Trophoblast cell (in vitro differentiated cells and primary cell): Measurements from ENCODE around the gene ITPR1.

Experiments used
- DNase-seq, 2 donors: peaks; one replicate each; pipeline ENCODE4 v3.0.0-alpha.2; 2016
- H2AFZ ChIP-seq: 2 replicates; pipeline ENCODE4 v1.6.1; 2013; ENCODE audit warnings: low read length, moderate library complexity, mild to moderate bottlenecking; ENCODE audit not compliant: insufficient read depth, poor library complexity
- H2AK5ac ChIP-seq: 2 replicates; pipeline ENCODE4 v1.6.1; 2013; ENCODE audit warnings: mild to moderate bottlenecking, low read length
- H2BK120ac ChIP-seq: 2 replicates; pipeline ENCODE4 v1.6.1; 2013; ENCODE audit warnings: low read length, mild to moderate bottlenecking, moderate library complexity; ENCODE audit not compliant: insufficient read depth, poor library complexity
- H2BK12ac ChIP-seq: 2 replicates; pipeline ENCODE4 v1.6.1; 2013; ENCODE audit warnings: mild to moderate bottlenecking, low read length, moderate library complexity
- H2BK5ac ChIP-seq: 2 replicates; pipeline ENCODE4 v1.6.1; 2013; ENCODE audit warnings: low read length, low read depth, moderate library complexity, mild to moderate bottlenecking; ENCODE audit not compliant: poor library complexity
- H3K14ac ChIP-seq: 2 replicates; pipeline ENCODE4 v1.6.1; 2013; ENCODE audit warnings: mild to moderate bottlenecking, low read length
- H3K18ac ChIP-seq: 2 replicates; pipeline ENCODE4 v1.6.1; 2013; ENCODE audit warnings: mild to moderate bottlenecking, low read length
- H3K23ac ChIP-seq: 2 replicates; pipeline ENCODE4 v1.6.1; 2013; ENCODE audit warnings: low read length
- H3K27ac ChIP-seq: 2 replicates; pipeline ENCODE4 v1.5.1; 2013; ENCODE audit warnings: low read depth, mild to moderate bottlenecking, inconsistent platforms, low read length, moderate library complexity
- H3K27me3 ChIP-seq: 2 replicates; pipeline ENCODE4 v1.6.1; 2013; ENCODE audit warnings: inconsistent platforms, mild to moderate bottlenecking, low read length, moderate library complexity; ENCODE audit not compliant: insufficient read depth
- H3K36me3 ChIP-seq, 2 experiments: 1 replicate in 1 of 2; 2 replicates in 1 of 2; pipeline ENCODE4 v1.6.1; 2013; ENCODE audit warnings: low read length in 2 of 2, mild to moderate bottlenecking in 2 of 2, moderate library complexity in 1 of 2; ENCODE audit not compliant: insufficient read depth in 2 of 2, control insufficient read depth in 1 of 2
- H3K4ac ChIP-seq: 2 replicates; pipeline ENCODE4 v1.6.1; 2013; ENCODE audit warnings: low read depth, mild to moderate bottlenecking, low read length, moderate library complexity
- H3K4me1 ChIP-seq, 2 experiments: 1 replicate in 1 of 2; 2 replicates in 1 of 2; pipeline ENCODE4 v1.6.1; 2013; ENCODE audit warnings: low read length in 2 of 2, mild to moderate bottlenecking in 2 of 2, moderate library complexity in 1 of 2; ENCODE audit not compliant: insufficient read depth in 2 of 2, control insufficient read depth in 1 of 2
- H3K4me2 ChIP-seq: 2 replicates; pipeline ENCODE4 v1.6.1; 2013; ENCODE audit warnings: inconsistent platforms, mild to moderate bottlenecking, low read length, moderate library complexity
- H3K4me3 ChIP-seq: 2 replicates; pipeline ENCODE4 v1.5.1; 2013; ENCODE audit warnings: mild to moderate bottlenecking, low read depth, low read length, inconsistent platforms
- H3K79me1 ChIP-seq: one replicate; pipeline ENCODE4 v1.6.1; 2013; ENCODE audit warnings: low read length
- H3K79me2 ChIP-seq: 2 replicates; pipeline ENCODE4 v1.6.1; 2013; ENCODE audit warnings: low read length, mild to moderate bottlenecking; ENCODE audit not compliant: control insufficient read depth, insufficient read depth, poor library complexity
- H3K9ac ChIP-seq: 2 replicates; pipeline ENCODE4 v1.6.1; 2013; ENCODE audit warnings: mild to moderate bottlenecking, low read length
- H3K9me3 ChIP-seq: 2 replicates; pipeline ENCODE4 v1.6.1; 2013; ENCODE audit warnings: low read depth, mild to moderate bottlenecking, control low read depth, inconsistent platforms, low read length; ENCODE audit not compliant: insufficient read depth
- H4K12ac ChIP-seq: 2 replicates; pipeline ENCODE4 v1.6.1; 2013; ENCODE audit warnings: low read depth, mild to moderate bottlenecking, low read length, moderate library complexity
- H4K8ac ChIP-seq: 2 replicates; pipeline ENCODE4 v1.6.1; 2013; ENCODE audit warnings: low read depth, mild to moderate bottlenecking, low read length, moderate library complexity
- H4K91ac ChIP-seq: one replicate; pipeline ENCODE4 v1.6.1; 2013; ENCODE audit warnings: low read depth, mild to moderate bottlenecking, low read length, moderate library complexity
- WGBS: extraction: QIAGEN DNeasy Blood & Tissue Kit; methylation state at CpG from one replicate; pipeline ENCODE4 v1.1.7; 2013; ENCODE audit warnings: missing lambda C conversion rate; ENCODE audit not compliant: insufficient read length, insufficient coverage; ENCODE audit errors: extremely low coverage; 5-methylcytosine and 5-hydroxymethylcytosine counted together

Gene ITPR1

GRCh38 chr3:4643904-4644547 lies 150.9 kb downstream of the ITPR1 start:
- no peaks in the 10 kb centered on the region for H3K36me3 ChIP-seq
- no peak overlapping the region for H4K12ac ChIP-seq
- H2BK120ac ChIP-seq = no peak overlapping the region
- no peak overlapping the region for H4K91ac ChIP-seq
- H3K79me1 ChIP-seq = no peaks in the 10 kb centered on the region
- no peaks in the 10 kb centered on the region for H3K4me1 ChIP-seq
- H3K4me2 ChIP-seq = no peak overlapping the region
- no peak for DNase-seq
- peak overlapping the region; percentile 30 for H3K23ac ChIP-seq
- H3K27me3 ChIP-seq = no peaks in the 10 kb centered on the region
- H3K9me3 ChIP-seq = peaks cover 2% of the 10 kb centered on the region
- no peak overlapping the region for H4K8ac ChIP-seq
- H3K27ac ChIP-seq = no peak overlapping the region
- no peak overlapping the region for H3K4ac ChIP-seq
- H2AK5ac ChIP-seq = no peak overlapping the region
- no peak overlapping the region for H3K9ac ChIP-seq
- WGBS = no CpG with 5 or more reads among the region's 9 CpGs
- no peak overlapping the region for H2BK5ac ChIP-seq
- H2BK12ac ChIP-seq = no peak overlapping the region
- H3K18ac ChIP-seq = no peak overlapping the region
- no peak overlapping the region for H3K14ac ChIP-seq
- H2AFZ ChIP-seq = no peak overlapping the region
- no peak overlapping the region for H3K4me3 ChIP-seq
- H3K79me2 ChIP-seq = no peaks in the 10 kb centered on the region

GRCh38 chr3:4644951-4645350 lies 151.8 kb downstream of the ITPR1 start:
- H3K9me3 ChIP-seq = peaks cover 2% of the 10 kb centered on the region
- no peak overlapping the region for H3K18ac ChIP-seq
- no CpG with 5 or more reads among the region's 3 CpGs for WGBS
- H3K9ac ChIP-seq = no peak overlapping the region
- no peak overlapping the region for H4K12ac ChIP-seq
- H4K8ac ChIP-seq = no peak overlapping the region
- no peaks in the 10 kb centered on the region for H3K36me3 ChIP-seq
- H2AFZ ChIP-seq = no peak overlapping the region
- no peaks in the 10 kb centered on the region for H3K27me3 ChIP-seq
- H2BK120ac ChIP-seq = no peak overlapping the region
- no peak overlapping the region for H4K91ac ChIP-seq
- no peak overlapping the region for H3K4me3 ChIP-seq
- H3K4me1 ChIP-seq = no peaks in the 10 kb centered on the region
- no peaks in the 10 kb centered on the region for H3K79me1 ChIP-seq
- no peak overlapping the region for H3K4ac ChIP-seq
- no peak overlapping the region for H3K27ac ChIP-seq
- no peak overlapping the region for H3K4me2 ChIP-seq
- no peak overlapping the region for H3K23ac ChIP-seq
- no peak overlapping the region for H3K14ac ChIP-seq
- H2AK5ac ChIP-seq = no peak overlapping the region
- H2BK5ac ChIP-seq = no peak overlapping the region
- no peak overlapping the region for H2BK12ac ChIP-seq
- H3K79me2 ChIP-seq = no peaks in the 10 kb centered on the region
- no peak for DNase-seq

GRCh38 chr3:4645468-4645867 lies 152.3 kb downstream of the ITPR1 start:
- no peaks in the 10 kb centered on the region for H3K79me1 ChIP-seq
- no peak overlapping the region for H2BK120ac ChIP-seq
- no peak overlapping the region for H4K91ac ChIP-seq
- H3K14ac ChIP-seq = no peak overlapping the region
- H3K9me3 ChIP-seq = peaks cover 2% of the 10 kb centered on the region
- H3K4me2 ChIP-seq = no peak overlapping the region
- no peaks in the 10 kb centered on the region for H3K36me3 ChIP-seq
- H3K27ac ChIP-seq = no peak overlapping the region
- no peak overlapping the region for H3K9ac ChIP-seq
- no peak overlapping the region for H4K8ac ChIP-seq
- no peak overlapping the region for H3K23ac ChIP-seq
- DNase-seq = no peak
- no peak overlapping the region for H3K4me3 ChIP-seq
- WGBS = no CpG with 5 or more reads among the region's 6 CpGs
- H2AK5ac ChIP-seq = no peak overlapping the region
- no peak overlapping the region for H4K12ac ChIP-seq
- H3K27me3 ChIP-seq = no peaks in the 10 kb centered on the region
- no peak overlapping the region for H2BK12ac ChIP-seq
- H2BK5ac ChIP-seq = no peak overlapping the region
- no peaks in the 10 kb centered on the region for H3K79me2 ChIP-seq
- no peak overlapping the region for H2AFZ ChIP-seq
- H3K4me1 ChIP-seq = no peaks in the 10 kb centered on the region
- no peak overlapping the region for H3K18ac ChIP-seq
- no peak overlapping the region for H3K4ac ChIP-seq

GRCh38 chr3:4647411-4647810 lies 154.3 kb downstream of the ITPR1 start:
- Histone ChIP-seq H3K9ac (no peak overlapping the region), H2BK120ac (no peak overlapping the region), H3K79me1 (no peaks in the 10 kb centered on the region), H3K27me3 (no peaks in the 10 kb centered on the region), H4K8ac (no peak overlapping the region), H3K4ac (no peak overlapping the region), H3K14ac (no peak overlapping the region), H4K12ac (no peak overlapping the region), H3K4me2 (no peak overlapping the region), H3K4me3 (no peak overlapping the region), H4K91ac (no peak overlapping the region), H3K79me2 (no peaks in the 10 kb centered on the region), H3K36me3 (no peaks in the 10 kb centered on the region), H2AK5ac (no peak overlapping the region), H3K9me3 (peaks cover 2% of the 10 kb centered on the region), H2AFZ (no peak overlapping the region), H3K18ac (no peak overlapping the region), H3K23ac (no peak overlapping the region), H2BK5ac (no peak overlapping the region), H3K27ac (no peak overlapping the region), H2BK12ac (no peak overlapping the region), H3K4me1 (no peaks in the 10 kb centered on the region)
- no CpG with 5 or more reads among the region's 2 CpGs for WGBS
- no peak for DNase-seq
